Measurements from ENCODE around the gene PPP2R2C. TPM values are rescaled to one million over a fixed set of nuclear protein-coding genes. Genes with fewer than 3 reads are reported as not detected.

PPP2R2C gene
- total RNA-seq, 1 experiment from 2014 or later = 32.9 TPM

- TF ChIP-seq SP1 (IDR thresholded peaks at IDR 0.05; ENCODE audit: low read depth) = no peak
- TF ChIP-seq POLR2AphosphoS5 (IDR thresholded peaks at IDR 0.05; ENCODE audit: low read depth, low read length) = no peak
- TF ChIP-seq CTCF (IDR thresholded peaks at IDR 0.05 in 2 of 3, conservative IDR thresholded peaks at IDR 0.05 in 1 of 3; ENCODE audit: borderline replicate concordance in 1 of 3, insufficient read depth in 1 of 3, low read depth in 2 of 3, low read length in 2 of 3) = no peak
- no peak for TF ChIP-seq REST (IDR thresholded peaks at IDR 0.05; ENCODE audit: low read depth)
- TF ChIP-seq YY1 (IDR thresholded peaks at IDR 0.05; ENCODE audit: extremely low read depth, insufficient replicate concordance, low read depth, low read length) = no peak
- TF ChIP-seq, protein P1, sequence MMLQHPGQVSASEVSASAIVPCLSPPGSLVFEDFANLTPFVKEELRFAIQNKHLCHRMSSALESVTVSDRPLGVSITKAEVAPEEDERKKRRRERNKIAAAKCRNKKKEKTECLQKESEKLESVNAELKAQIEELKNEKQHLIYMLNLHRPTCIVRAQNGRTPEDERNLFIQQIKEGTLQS (IDR thresholded peaks at IDR 0.05) = no peak
- no peak for TF ChIP-seq EZH2 (IDR thresholded peaks at IDR 0.05)
- TF ChIP-seq EGR1 (IDR thresholded peaks at IDR 0.05; ENCODE audit: low read depth) = no peak
- TF ChIP-seq, protein P2, sequence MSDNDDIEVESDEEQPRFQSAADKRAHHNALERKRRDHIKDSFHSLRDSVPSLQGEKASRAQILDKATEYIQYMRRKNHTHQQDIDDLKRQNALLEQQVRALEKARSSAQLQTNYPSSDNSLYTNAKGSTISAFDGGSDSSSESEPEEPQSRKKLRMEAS (IDR thresholded peaks at IDR 0.05) = no peak
- no peak for TF ChIP-seq ZBTB33 (IDR thresholded peaks at IDR 0.05; ENCODE audit: extremely low read depth, insufficient replicate concordance, low read length)
- no peak for TF ChIP-seq SRF (IDR thresholded peaks at IDR 0.05; ENCODE audit: low read depth)
- TF ChIP-seq JUND (IDR thresholded peaks at IDR 0.05) = no peak
- TF ChIP-seq FOSL1 (IDR thresholded peaks at IDR 0.05; ENCODE audit: low read depth) = no peak
- no peak for TF ChIP-seq RAD21 (IDR thresholded peaks at IDR 0.05; ENCODE audit: low read depth)
- no peak for TF ChIP-seq SIN3A (IDR thresholded peaks at IDR 0.05; ENCODE audit: low read depth)
- TF ChIP-seq TCF7L2 (IDR thresholded peaks at IDR 0.05; ENCODE audit: borderline replicate concordance, extremely low read depth, insufficient read depth, insufficient read length) = no peak
- TF ChIP-seq CEBPB (IDR thresholded peaks at IDR 0.05; ENCODE audit: low read depth) = no peak
- TF ChIP-seq ELF1 (IDR thresholded peaks at IDR 0.05; ENCODE audit: borderline replicate concordance, low read depth) = no peak
- TF ChIP-seq POLR2A (IDR thresholded peaks at IDR 0.05; ENCODE audit: borderline replicate concordance, extremely low read depth, insufficient read depth, insufficient read length) = no peak
- no peak for TF ChIP-seq ZNF274 (IDR thresholded peaks at IDR 0.05; ENCODE audit: low read depth, low read length)
- Histone ChIP-seq H3K9me2 (ENCODE audit: insufficient read depth) (no peaks in the 10 kb centered on the region), H3K9me3 (ENCODE audit: control insufficient read depth in 1 of 2, insufficient read depth in 1 of 2, low read depth in 1 of 2, low read length in 2 of 2) (no peaks in the 10 kb centered on the region), H3K36me3 (ENCODE audit: control insufficient read depth in 1 of 2, insufficient read depth in 2 of 2, low read length in 2 of 2) (no peaks in the 10 kb centered on the region), H3K4me3 (replicated peaks in 1 of 2; ENCODE audit: low read depth in 1 of 2, low read length in 2 of 2) (no peak overlapping the region), H3K79me2 (ENCODE audit: insufficient read depth, low read length) (no peaks in the 10 kb centered on the region), H3K4me2 (ENCODE audit: low read length) (no peak overlapping the region), H3K9ac (ENCODE audit: low read length) (no peak overlapping the region), H4K20me1 (ENCODE audit: insufficient read depth) (no peaks in the 10 kb centered on the region), H3K27ac (ENCODE audit: low read depth, low read length) (no peak overlapping the region), H3K27me3 (ENCODE audit: insufficient read depth, low read length) (0 out of 2 replicates have a peak, but pooled peaks cover 3% of the 10 kb centered on the region), H2AFZ (ENCODE audit: low read depth, low read length, poor library complexity, severe bottlenecking) (no peak overlapping the region), H3K4me1 (ENCODE audit: control insufficient read depth in 1 of 2, insufficient read depth in 2 of 2, low read length in 2 of 2) (no peaks in the 10 kb centered on the region)
- RAD21 ChIA-PET (ENCODE audit: low non-redundant PET in 1 of 2, low total read pairs in 2 of 2, uncharacterized antibody in 2 of 2, unreplicated experiment in 2 of 2) = no interaction called here
- DNase-seq (ENCODE audit: low read depth, low spot score) (no peak), ATAC-seq (no peak)
- no TSS peak for BruUV-seq (replicated peaks)
- POLR2A ChIA-PET = no interaction called here
- CTCF ChIA-PET = no interaction called here
- intact Hi-C loops (cut with micrococcal nuclease) = no loop called here
Observed at GRCh38 chr4:6357476-6357875, 114.9 kb downstream of the PPP2R2C start.

Data from HCT116 (cell line).